Caco-2 (cell line): ENCODE measurements around the gene RASL12. TPM values are rescaled to one million over a fixed set of nuclear protein-coding genes. Genes with fewer than 3 reads are reported as not detected.

Experiments used
- BruUV-seq: library from RNA; stranded (reverse); fragments of 400-500 nt; replicated peaks from 2 replicates; lab custom pipeline; 2021; lab: Mats Ljungman, UMichigan
- CTCF ChIA-PET: fragments of 300-600 bp; sonication (Branson Sonifier 250); formaldehyde crosslinking; loops from one replicate; lab custom pipeline; 2022; ENCODE audit warnings: antibody characterized with exemption; lab: Charles Lee
- POLR2A ChIA-PET: fragments of 300-600 bp; sonication (Branson Sonifier 250); formaldehyde crosslinking; loops from one replicate; lab custom pipeline; 2022; ENCODE audit warnings: antibody characterized with exemption; lab: Charles Lee
- DNase-seq, 2 experiments: peaks; one replicate each; pipeline versions ENCODE4 v3.0.0 to v3.0.0-alpha.2; 2020 to 2022
- H3K27me3 ChIP-seq: replicated peaks from 2 replicates; pipeline ENCODE4 v1.6.0; 2011; ENCODE audit warnings: low read length; ENCODE audit not compliant: control insufficient read depth, insufficient read depth
- H3K36me3 ChIP-seq: 2 replicates; pipeline ENCODE4 v1.5.1; 2011; ENCODE audit warnings: low read length; ENCODE audit not compliant: control insufficient read depth, insufficient read depth
- H3K4me1 ChIP-seq: fragments of 250-450 bp; sonication (Bioruptor Pico); 2 replicates; pipeline ENCODE4 v1.5.1; 2020; ENCODE audit warnings: mild to moderate bottlenecking
- H3K4me3 ChIP-seq: 2 replicates; pipeline ENCODE4 v1.5.1; 2011; ENCODE audit warnings: low read depth, mild to moderate bottlenecking, control low read depth, low read length
- H3K9me3 ChIP-seq: fragments of 250-450 bp; sonication (Bioruptor Pico); 2 replicates; pipeline ENCODE4 v1.5.1; 2020; ENCODE audit warnings: mild to moderate bottlenecking, moderate library complexity
- H3K27ac Mint-ChIP-seq: one replicate; pipeline ENCODE4 v1.8.0; 2022; ENCODE audit warnings: mixed read lengths; ENCODE audit not compliant: unreplicated experiment
- H3K27me3 Mint-ChIP-seq: one replicate; pipeline ENCODE4 v1.8.0; 2022; ENCODE audit warnings: mixed read lengths; ENCODE audit not compliant: insufficient read depth, unreplicated experiment
- H3K36me3 Mint-ChIP-seq: one replicate; pipeline ENCODE4 v1.8.0; 2022; ENCODE audit warnings: mild to moderate bottlenecking, mixed read lengths; ENCODE audit not compliant: insufficient read depth, unreplicated experiment
- H3K4me1 Mint-ChIP-seq: one replicate; pipeline ENCODE4 v1.8.0; 2022; ENCODE audit warnings: low read depth, mixed read lengths; ENCODE audit not compliant: unreplicated experiment
- H3K4me3 Mint-ChIP-seq: one replicate; pipeline ENCODE4 v1.8.0; 2022; ENCODE audit warnings: mild to moderate bottlenecking, moderate library complexity, mixed read lengths; ENCODE audit not compliant: unreplicated experiment
- H3K9me3 Mint-ChIP-seq: one replicate; pipeline ENCODE4 v1.8.0; 2022; ENCODE audit warnings: mixed read lengths; ENCODE audit not compliant: unreplicated experiment
- CTCF ChIP-seq, 2 experiments: fragments of 200-600 bp in 1 of 2; IDR thresholded peaks; 1 replicate in 1 of 2; 2 replicates in 1 of 2; pipeline versions ENCODE4 v1.5.1 to v1.8.0; 2011 to 2022; ENCODE audit warnings: antibody characterized with exemption in 1 of 2, control low read depth in 1 of 2, inconsistent platforms in 1 of 2, low read depth in 1 of 2, low read length in 1 of 2, mild to moderate bottlenecking in 1 of 2, moderate library complexity in 1 of 2; ENCODE audit not compliant: insufficient read depth in 1 of 2, severe bottlenecking in 1 of 2, unreplicated experiment in 1 of 2
- intact Hi-C: fragments of 100-400 bp; cut with micrococcal nuclease; formaldehyde crosslinking; loops from one replicate; pipeline ENCODE4 v1.10.0; 2022; ENCODE audit not compliant: unreplicated experiment
- total RNA-seq: library from RNA; stranded (reverse); gene quantifications from 2 replicates; pipeline ENCODE4 v1.2.3, GENCODE V29; 2022

The RASL12 gene
- total RNA-seq, 1 experiment from 2014 or later: 6.4 TPM

- Histone ChIP-seq H3K36me3 (no peaks in the 10 kb centered on the region), H3K9me3 (no peaks in the 10 kb centered on the region), H3K4me3 (no peak overlapping the region; the same call in 1 of the 2 replicates), H3K27me3 (no peaks in the 10 kb centered on the region), H3K4me1 (peaks cover 70% of the 10 kb centered on the region)
- ChIA-PET POLR2A (interaction anchor here (0.6 to 1.5 kb wide), 6 partner anchors 12 to 430 kb away, joined by 3 to 14 read pairs (median 7); partner anchors contain the start of genes PARP16, RNU5B-1 and SLC51B), CTCF (interaction anchor here (0.5 to 4.3 kb wide), 6 partner anchors 14 to 98 kb away, joined by 4 to 65 read pairs (median 9); partner anchors contain the start of gene SLC51B)
- Mint-ChIP-seq H3K4me1 (peaks cover 58% of the 10 kb centered on the region), H3K4me3 (peak overlapping the region; percentile 67), H3K36me3 (peaks cover 15% of the 10 kb centered on the region), H3K27me3 (no peaks in the 10 kb centered on the region), H3K27ac (peak overlapping the region; percentile 90), H3K9me3 (no peaks in the 10 kb centered on the region)
- peak; percentile 83 to 91 for DNase-seq
- intact Hi-C loops: loop anchor here (1.0 to 2.0 kb wide), 4 partner anchors 34 to 55 kb away; partner anchors contain the start of genes PDCD7 and SLC51B
- no peak for TF ChIP-seq CTCF (IDR thresholded peaks at IDR 0.05; ENCODE audit: insufficient read depth in 1 of 2, low read depth in 1 of 2, low read length in 1 of 2, severe bottlenecking in 1 of 2, unreplicated experiment in 1 of 2)
- no TSS peak for BruUV-seq
Observed at GRCh38 chr15:65088643-65089021, 20.8 kb upstream of the RASL12 start.

GRCh38 chr15:65087873-65088642 lies 20.3 kb upstream of the RASL12 start:
- Mint-ChIP-seq H3K4me3 (peak overlapping the region; percentile 67), H3K36me3 (peaks cover 15% of the 10 kb centered on the region), H3K27me3 (no peaks in the 10 kb centered on the region), H3K4me1 (peaks cover 60% of the 10 kb centered on the region), H3K27ac (peak overlapping the region; percentile 90), H3K9me3 (no peaks in the 10 kb centered on the region)
- ChIA-PET POLR2A (no interaction called here), CTCF (interaction anchor here (1.7 to 4.3 kb wide), 4 partner anchors 7 to 54 kb away, joined by 7 to 65 read pairs (median 15); no protein-coding TSS in a partner anchor)
- Histone ChIP-seq H3K36me3 (no peaks in the 10 kb centered on the region), H3K4me1 (peaks cover 75% of the 10 kb centered on the region), H3K4me3 (no peak overlapping the region), H3K9me3 (no peaks in the 10 kb centered on the region), H3K27me3 (no peaks in the 10 kb centered on the region)
- TF ChIP-seq CTCF (IDR thresholded peaks at IDR 0.05; ENCODE audit: insufficient read depth in 1 of 2, low read depth in 1 of 2, low read length in 1 of 2, severe bottlenecking in 1 of 2, unreplicated experiment in 1 of 2): no peak
- intact Hi-C loops: loop anchor here (2.0 kb wide), 1 partner anchor 45 kb away; the partner anchor contains the start of gene PDCD7
- BruUV-seq: TSS peak; percentile 76
- peak in 1 of 2 experiments; percentile 15 for DNase-seq

GRCh38 chr15:65087411-65087810 lies 19.6 kb upstream of the RASL12 start:
- POLR2A ChIA-PET: interaction anchor here (0.6 kb wide), 1 partner anchor 53 kb away, joined by 4 read pairs; no protein-coding TSS in a partner anchor
- Histone ChIP-seq H3K36me3 (no peaks in the 10 kb centered on the region), H3K27me3 (no peaks in the 10 kb centered on the region), H3K4me1 (peaks cover 82% of the 10 kb centered on the region), H3K4me3 (no peak overlapping the region), H3K9me3 (no peaks in the 10 kb centered on the region)
- DNase-seq: no peak
- no peaks in the 10 kb centered on the region for H3K9me3 Mint-ChIP-seq
- BruUV-seq: no TSS peak
- intact Hi-C loops: no loop called here
- CTCF ChIA-PET: interaction anchor here (1.7 to 4.3 kb wide), 4 partner anchors 8 to 53 kb away, joined by 7 to 65 read pairs (median 15); no protein-coding TSS in a partner anchor
- H3K27me3 Mint-ChIP-seq: no peaks in the 10 kb centered on the region
- peaks cover 67% of the 10 kb centered on the region for H3K4me1 Mint-ChIP-seq
- TF ChIP-seq CTCF (IDR thresholded peaks at IDR 0.05; ENCODE audit: insufficient read depth in 1 of 2, low read depth in 1 of 2, low read length in 1 of 2, severe bottlenecking in 1 of 2, unreplicated experiment in 1 of 2): no peak
- peaks cover 15% of the 10 kb centered on the region for H3K36me3 Mint-ChIP-seq
- peak overlapping the region; percentile 90 for H3K27ac Mint-ChIP-seq
- no peak overlapping the region for H3K4me3 Mint-ChIP-seq
